Measurements from ENCODE around the gene XRCC5.

DNA sequence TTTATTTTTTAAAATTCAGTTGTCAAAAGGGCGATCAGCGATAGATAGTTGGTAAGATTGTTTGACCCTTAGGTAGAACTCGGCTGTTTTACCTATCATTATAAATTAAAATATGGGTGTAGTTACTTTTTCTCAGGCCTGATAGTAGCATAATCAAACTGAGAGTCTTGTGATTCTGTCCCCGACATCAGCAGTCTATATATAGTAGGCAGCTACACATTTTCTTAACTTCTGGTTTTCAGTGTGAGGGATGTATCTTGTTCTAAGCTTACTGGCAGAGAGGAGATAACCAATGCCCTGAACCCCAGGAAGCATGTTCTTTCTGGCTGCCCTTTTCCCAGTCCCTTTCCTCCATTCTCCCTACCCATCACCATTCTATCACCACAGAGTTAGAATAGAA lies 56.6 kb downstream of the XRCC5 start:
- TF ChIP-seq RARB (CRISPR knock-in tag; IDR thresholded peaks at IDR 0.05) (no peak), GLIS3 (CRISPR knock-in tag; IDR thresholded peaks at IDR 0.05) (no peak), ARNTL (CRISPR knock-in tag; IDR thresholded peaks at IDR 0.05; ENCODE audit: borderline replicate concordance, low read depth) (no peak), ZNF565 (CRISPR knock-in tag; conservative IDR thresholded peaks at IDR 0.05; ENCODE audit: low read depth) (no peak), CSDC2 (CRISPR knock-in tag; IDR thresholded peaks at IDR 0.05) (no peak), OSR1 (CRISPR knock-in tag; IDR thresholded peaks at IDR 0.05) (no peak), ZFP3 (CRISPR knock-in tag; IDR thresholded peaks at IDR 0.05) (no peak), TCF4 (CRISPR knock-in tag; IDR thresholded peaks at IDR 0.05; ENCODE audit: borderline replicate concordance) (no peak)
- TF ChIP-seq, protein P1, sequence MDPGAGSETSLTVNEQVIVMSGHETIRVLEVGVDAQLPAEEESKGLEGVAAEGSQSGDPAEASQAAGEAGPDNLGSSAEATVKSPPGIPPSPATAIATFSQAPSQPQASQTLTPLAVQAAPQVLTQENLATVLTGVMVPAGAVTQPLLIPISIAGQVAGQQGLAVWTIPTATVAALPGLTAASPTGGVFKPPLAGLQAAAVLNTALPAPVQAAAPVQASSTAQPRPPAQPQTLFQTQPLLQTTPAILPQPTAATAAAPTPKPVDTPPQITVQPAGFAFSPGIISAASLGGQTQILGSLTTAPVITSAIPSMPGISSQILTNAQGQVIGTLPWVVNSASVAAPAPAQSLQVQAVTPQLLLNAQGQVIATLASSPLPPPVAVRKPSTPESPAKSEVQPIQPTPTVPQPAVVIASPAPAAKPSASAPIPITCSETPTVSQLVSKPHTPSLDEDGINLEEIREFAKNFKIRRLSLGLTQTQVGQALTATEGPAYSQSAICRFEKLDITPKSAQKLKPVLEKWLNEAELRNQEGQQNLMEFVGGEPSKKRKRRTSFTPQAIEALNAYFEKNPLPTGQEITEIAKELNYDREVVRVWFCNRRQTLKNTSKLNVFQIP (CRISPR knock-in tag; IDR thresholded peaks at IDR 0.05; ENCODE audit: borderline replicate concordance, low read depth) = no peak
- TF ChIP-seq, protein P2, sequence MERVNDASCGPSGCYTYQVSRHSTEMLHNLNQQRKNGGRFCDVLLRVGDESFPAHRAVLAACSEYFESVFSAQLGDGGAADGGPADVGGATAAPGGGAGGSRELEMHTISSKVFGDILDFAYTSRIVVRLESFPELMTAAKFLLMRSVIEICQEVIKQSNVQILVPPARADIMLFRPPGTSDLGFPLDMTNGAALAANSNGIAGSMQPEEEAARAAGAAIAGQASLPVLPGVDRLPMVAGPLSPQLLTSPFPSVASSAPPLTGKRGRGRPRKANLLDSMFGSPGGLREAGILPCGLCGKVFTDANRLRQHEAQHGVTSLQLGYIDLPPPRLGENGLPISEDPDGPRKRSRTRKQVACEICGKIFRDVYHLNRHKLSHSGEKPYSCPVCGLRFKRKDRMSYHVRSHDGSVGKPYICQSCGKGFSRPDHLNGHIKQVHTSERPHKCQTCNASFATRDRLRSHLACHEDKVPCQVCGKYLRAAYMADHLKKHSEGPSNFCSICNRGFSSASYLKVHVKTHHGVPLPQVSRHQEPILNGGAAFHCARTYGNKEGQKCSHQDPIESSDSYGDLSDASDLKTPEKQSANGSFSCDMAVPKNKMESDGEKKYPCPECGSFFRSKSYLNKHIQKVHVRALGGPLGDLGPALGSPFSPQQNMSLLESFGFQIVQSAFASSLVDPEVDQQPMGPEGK (CRISPR knock-in tag; IDR thresholded peaks at IDR 0.05; ENCODE audit: borderline replicate concordance) = no peak
- TF ChIP-seq, protein P3, sequence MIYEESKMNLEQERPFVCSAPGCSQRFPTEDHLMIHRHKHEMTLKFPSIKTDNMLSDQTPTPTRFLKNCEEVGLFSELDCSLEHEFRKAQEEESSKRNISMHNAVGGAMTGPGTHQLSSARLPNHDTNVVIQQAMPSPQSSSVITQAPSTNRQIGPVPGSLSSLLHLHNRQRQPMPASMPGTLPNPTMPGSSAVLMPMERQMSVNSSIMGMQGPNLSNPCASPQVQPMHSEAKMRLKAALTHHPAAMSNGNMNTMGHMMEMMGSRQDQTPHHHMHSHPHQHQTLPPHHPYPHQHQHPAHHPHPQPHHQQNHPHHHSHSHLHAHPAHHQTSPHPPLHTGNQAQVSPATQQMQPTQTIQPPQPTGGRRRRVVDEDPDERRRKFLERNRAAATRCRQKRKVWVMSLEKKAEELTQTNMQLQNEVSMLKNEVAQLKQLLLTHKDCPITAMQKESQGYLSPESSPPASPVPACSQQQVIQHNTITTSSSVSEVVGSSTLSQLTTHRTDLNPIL (CRISPR knock-in tag; IDR thresholded peaks at IDR 0.05; ENCODE audit: low read depth) = no peak
